ENCODE measurements around the gene ADGRA3. TPM values are rescaled to one million over a fixed set of nuclear protein-coding genes. Genes with fewer than 3 reads are reported as not detected.

Gene ADGRA3
- total RNA-seq, 1 experiment from 2014 or later, result 41.2 TPM

GRCh38 chr4:22416403-22416802 lies 99.5 kb downstream of the ADGRA3 start:
- Histone ChIP-seq H3K4me1 (ENCODE audit: control insufficient read depth, insufficient read depth, low read length) (no peaks in the 10 kb centered on the region), H3K27ac (ENCODE audit: low read length) (no peak overlapping the region), H3K4me3 (ENCODE audit: low read depth in 2 of 2, low read length in 2 of 2) (no peak overlapping the region), H3K27me3 (ENCODE audit: control insufficient read depth, insufficient read depth, low read length) (no peaks in the 10 kb centered on the region), H3K36me3 (ENCODE audit: control insufficient read depth, insufficient read depth, low read length) (peaks cover 2% of the 10 kb centered on the region), H3K9me3 (ENCODE audit: control insufficient read depth, insufficient read depth, low read depth, low read length) (no peaks in the 10 kb centered on the region)
- in situ Hi-C loops (cut with HindIII; ENCODE audit: low pct_unique_long_range_greater_than_20kb, low sequenced_read_pairs), result no loop called here
- TF ChIP-seq SIN3A (IDR thresholded peaks at IDR 0.05; ENCODE audit: borderline replicate concordance, insufficient read depth, low read depth, low read length) (no peak), POLR2AphosphoS5 (IDR thresholded peaks at IDR 0.05; ENCODE audit: low read depth, low read length) (no peak), TCF7L2 (IDR thresholded peaks at IDR 0.05; ENCODE audit: low read depth, low read length) (no peak), REST (IDR thresholded peaks at IDR 0.05; ENCODE audit: insufficient read depth in 1 of 2, low read depth in 2 of 2, low read length in 1 of 2) (no peak), CTCF (IDR thresholded peaks at IDR 0.05) (no peak)
- ChIA-PET CTCF (no interaction called here), POLR2A (no interaction called here)
- no TSS peak for BruUV-seq (replicated peaks)
- intact Hi-C loops (cut with micrococcal nuclease; ENCODE audit: unreplicated experiment), result no loop called here
- DNase-seq (ENCODE audit: low read depth, low spot score), result no peak
- no peak for ATAC-seq

- CTCF ChIA-PET, result no interaction called here
- no TSS peak for BruUV-seq (replicated peaks)
- intact Hi-C loops (cut with micrococcal nuclease; ENCODE audit: unreplicated experiment), result loop anchor here (5.0 kb wide), 1 partner anchor 272 kb away; no protein-coding TSS in a partner anchor
These were observed 101.0 kb downstream of the ADGRA3 start for GRCh38 chr4:22414833-22415232.

More at GRCh38 chr4:22414833-22415232, 101.0 kb downstream of the ADGRA3 start:
- in situ Hi-C loops (cut with HindIII; ENCODE audit: low pct_unique_long_range_greater_than_20kb, low sequenced_read_pairs), result no loop called here
- Histone ChIP-seq H3K4me3 (ENCODE audit: low read depth in 2 of 2, low read length in 2 of 2) (no peak overlapping the region), H3K4me1 (ENCODE audit: control insufficient read depth, insufficient read depth, low read length) (no peaks in the 10 kb centered on the region), H3K36me3 (ENCODE audit: control insufficient read depth, insufficient read depth, low read length) (peaks cover 2% of the 10 kb centered on the region), H3K9me3 (ENCODE audit: control insufficient read depth, insufficient read depth, low read depth, low read length) (no peaks in the 10 kb centered on the region), H3K27me3 (ENCODE audit: control insufficient read depth, insufficient read depth, low read length) (no peaks in the 10 kb centered on the region), H3K27ac (ENCODE audit: low read length) (no peak overlapping the region)
- DNase-seq (ENCODE audit: low read depth, low spot score), result no peak
- POLR2A ChIA-PET, result no interaction called here
- TF ChIP-seq CTCF (IDR thresholded peaks at IDR 0.05) (no peak), TCF7L2 (IDR thresholded peaks at IDR 0.05; ENCODE audit: low read depth, low read length) (no peak), REST (IDR thresholded peaks at IDR 0.05; ENCODE audit: insufficient read depth in 1 of 2, low read depth in 2 of 2, low read length in 1 of 2) (no peak), SIN3A (IDR thresholded peaks at IDR 0.05; ENCODE audit: borderline replicate concordance, insufficient read depth, low read depth, low read length) (no peak), POLR2AphosphoS5 (IDR thresholded peaks at IDR 0.05; ENCODE audit: low read depth, low read length) (no peak)
- no peak for ATAC-seq
